Measurements from ENCODE around the gene PPP1R37.
A peak's percentile ranks its signal among the peaks of the same experiment; 100 is the strongest.

Gene PPP1R37, protein sequence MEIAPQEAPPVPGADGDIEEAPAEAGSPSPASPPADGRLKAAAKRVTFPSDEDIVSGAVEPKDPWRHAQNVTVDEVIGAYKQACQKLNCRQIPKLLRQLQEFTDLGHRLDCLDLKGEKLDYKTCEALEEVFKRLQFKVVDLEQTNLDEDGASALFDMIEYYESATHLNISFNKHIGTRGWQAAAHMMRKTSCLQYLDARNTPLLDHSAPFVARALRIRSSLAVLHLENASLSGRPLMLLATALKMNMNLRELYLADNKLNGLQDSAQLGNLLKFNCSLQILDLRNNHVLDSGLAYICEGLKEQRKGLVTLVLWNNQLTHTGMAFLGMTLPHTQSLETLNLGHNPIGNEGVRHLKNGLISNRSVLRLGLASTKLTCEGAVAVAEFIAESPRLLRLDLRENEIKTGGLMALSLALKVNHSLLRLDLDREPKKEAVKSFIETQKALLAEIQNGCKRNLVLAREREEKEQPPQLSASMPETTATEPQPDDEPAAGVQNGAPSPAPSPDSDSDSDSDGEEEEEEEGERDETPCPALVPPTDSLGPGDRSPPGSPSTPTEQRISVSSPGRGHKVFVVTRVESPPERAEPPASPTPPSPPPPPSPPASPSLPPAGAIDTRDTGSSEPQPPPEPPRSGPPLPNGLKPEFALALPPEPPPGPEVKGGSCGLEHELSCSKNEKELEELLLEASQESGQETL

DNA sequence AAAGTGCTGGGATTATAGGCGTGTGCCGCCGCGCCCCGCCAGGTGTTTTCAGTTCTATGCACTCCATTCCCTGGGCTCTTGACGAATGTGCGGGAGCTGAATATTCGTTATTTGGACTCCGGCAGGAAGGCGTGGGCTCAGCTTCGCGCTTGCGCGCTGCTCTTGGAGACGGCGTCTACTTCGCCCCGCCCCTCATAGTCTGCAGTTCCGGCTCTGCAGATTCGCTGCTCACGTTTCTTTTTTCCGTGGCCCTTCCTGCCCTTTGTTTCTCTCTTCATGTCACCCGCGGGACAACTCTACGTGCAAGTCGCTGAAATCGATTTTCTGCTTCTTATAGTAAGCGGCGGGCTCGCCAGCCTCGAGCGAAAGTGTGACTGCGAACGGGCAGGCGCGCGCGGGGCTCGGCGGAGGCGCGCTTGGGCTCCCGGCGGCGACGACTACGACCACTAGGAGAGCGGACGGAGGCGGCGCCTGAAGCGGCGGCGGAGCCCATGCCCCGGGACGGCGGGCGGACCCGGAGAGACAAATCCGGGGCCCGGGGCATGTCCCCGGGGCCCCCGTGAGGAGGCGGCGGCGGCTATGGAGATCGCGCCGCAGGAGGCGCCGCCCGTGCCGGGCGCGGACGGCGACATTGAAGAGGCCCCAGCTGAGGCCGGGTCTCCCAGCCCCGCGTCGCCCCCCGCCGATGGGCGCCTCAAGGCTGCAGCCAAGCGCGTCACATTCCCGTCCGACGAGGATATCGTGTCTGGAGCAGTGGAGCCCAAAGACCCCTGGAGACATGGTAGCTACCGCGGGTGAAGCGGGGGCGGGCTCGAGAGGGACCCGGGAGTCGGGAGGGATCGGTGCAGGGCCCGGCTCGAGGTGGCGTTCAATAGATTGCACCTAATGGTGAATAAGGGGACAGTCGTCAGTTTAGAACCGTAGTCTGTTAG, at the start of gene PPP1R37:
Gene PPP1R37 (plus strand): TSS at position 433 of the 932 bp plus-strand sequence. CDS start 147 bp downstream, at position 580.
- peak; percentile 84 to 90 for DNase-seq (ENCODE audit: low read depth in 2 of 2)

DNA sequence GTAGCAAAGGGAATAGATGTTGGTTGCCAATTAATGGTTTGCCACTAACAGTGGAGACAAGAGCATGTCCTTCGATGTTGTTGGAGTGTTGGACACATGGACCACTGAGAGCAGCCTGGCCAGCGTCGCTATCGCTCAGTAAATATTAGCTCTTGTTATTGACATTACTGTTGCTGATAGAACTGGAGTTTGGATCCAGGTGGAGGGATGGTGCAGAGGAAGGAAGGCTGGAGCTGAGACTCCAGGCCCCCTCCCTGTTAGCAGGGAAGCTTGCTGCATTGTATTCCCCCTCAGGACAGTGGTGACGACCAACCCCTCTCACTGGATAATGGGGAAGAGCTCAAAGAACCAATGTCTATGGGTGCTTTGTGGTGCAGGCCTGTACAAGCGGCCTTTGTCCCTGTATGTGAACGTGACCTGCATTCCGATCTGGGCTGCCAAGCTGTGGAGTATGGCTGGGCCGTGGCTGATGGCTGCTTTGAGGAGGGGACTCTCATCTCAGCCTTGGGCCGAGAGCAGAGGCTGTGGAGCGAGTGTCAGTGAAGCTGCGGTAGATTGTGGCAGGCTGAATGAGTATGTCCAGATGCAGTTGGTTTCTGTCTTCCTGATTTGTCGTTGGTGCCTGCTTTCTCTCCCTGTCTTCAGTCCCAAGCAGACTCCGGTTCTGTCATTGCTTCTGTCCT, 47.2 kb upstream of the PPP1R37 start:
- no peak for DNase-seq (ENCODE audit: low read depth in 2 of 2)

DNA sequence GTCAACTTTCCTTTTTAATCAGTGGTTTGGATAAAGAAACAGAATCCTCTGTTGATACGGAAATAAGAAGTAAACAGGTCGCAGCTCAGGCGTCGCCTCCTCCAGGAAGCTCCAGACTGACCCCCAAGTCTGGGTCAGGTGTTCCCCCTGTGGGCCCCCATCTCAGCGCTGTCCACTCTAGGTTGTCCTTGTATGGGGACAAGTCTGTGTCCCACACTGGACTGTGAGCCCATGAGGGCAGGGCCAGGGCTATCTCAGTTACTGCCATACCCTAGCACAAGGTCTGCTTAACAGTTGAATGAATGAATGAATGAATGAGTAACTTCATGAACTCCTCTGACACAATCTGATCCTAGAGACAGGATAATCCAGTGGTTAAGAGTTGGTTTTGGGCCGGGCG, 46.6 kb upstream of the PPP1R37 start:
- no peak for DNase-seq (ENCODE audit: low read depth in 2 of 2)

DNA sequence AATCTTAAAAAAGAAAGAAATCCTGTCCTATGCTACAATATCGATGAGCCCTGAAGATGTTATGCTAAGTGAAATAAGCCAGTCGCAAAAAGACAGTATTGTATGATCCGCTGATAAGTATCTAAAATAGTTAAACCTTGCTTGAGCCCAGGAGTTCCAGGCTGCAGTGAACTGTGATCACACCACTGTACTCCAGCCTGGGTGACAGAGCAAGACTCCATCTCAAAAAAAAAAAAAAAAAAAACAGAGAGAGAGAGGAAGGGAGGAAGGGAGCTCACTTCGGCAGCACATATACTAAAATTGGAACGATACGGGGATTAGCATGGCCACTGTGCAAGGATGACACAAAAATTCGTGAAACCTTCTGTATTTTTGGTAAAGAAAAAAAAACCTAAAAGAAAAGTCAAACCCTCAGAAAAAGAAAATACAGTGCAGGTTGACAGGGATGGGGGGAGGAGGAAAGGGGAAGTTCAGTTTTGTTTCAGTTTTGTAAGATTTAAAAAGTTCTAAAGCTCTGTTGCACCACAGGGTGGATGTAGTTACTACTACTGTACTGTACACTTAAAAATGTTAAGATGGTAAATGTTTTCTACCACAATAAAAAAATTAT, 45.7 kb upstream of the PPP1R37 start:
- DNase-seq (ENCODE audit: low read depth in 2 of 2) = no peak

DNA sequence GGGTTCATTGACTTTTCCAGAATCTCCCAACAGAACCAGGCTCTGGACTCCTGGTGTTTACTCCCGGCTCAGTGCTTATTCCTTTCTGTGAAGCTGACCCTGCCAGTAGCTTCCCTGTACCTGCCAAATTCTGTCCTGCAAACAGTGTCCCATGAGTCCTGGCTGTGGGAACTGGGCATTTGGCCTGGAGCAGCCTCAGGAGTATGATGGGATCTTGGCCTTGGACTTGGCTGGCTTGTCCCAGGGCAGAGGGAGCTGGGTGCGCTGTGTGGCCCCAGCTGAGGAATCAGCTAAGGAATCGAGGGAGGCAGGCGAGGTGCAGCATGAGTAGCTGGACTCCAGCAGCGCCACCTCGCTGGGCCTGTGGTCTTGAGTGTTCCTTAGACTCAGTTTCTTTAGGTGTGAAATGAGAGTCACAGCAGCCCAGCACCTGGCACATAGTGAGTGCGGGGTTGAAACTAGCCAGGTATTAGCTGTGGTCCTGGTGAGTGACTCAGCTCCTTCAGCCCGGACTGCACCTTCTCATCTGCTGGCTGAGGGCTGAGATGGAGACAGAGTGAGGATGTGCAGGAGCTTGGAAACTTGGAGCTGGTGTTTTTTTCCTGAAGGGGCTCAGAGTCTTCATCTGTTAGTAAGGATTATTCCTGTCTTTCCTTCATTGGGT, 43.8 kb upstream of the PPP1R37 start:
- DNase-seq (ENCODE audit: low read depth in 2 of 2) = no peak

DNA sequence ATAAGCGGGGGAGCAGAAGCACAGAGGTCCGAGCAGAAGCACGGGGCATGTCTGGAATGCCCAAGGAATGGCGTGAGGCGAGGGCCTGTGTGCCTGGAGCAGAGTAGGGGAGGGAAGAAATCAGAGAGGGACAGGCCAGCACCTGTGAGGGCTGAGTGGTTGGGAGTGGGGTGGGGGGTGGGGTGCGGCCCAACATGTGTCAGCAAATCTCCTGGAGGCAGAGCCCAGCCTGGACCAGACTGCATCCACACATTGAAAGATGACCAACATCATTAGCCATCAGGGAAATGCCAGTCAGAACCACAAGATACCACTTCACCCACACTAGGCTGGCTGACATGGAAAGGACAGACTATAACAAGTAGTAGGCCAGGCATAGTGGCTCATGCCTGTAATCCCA, 42.9 kb upstream of the PPP1R37 start:
- DNase-seq (ENCODE audit: low read depth in 2 of 2) = no peak

DNA sequence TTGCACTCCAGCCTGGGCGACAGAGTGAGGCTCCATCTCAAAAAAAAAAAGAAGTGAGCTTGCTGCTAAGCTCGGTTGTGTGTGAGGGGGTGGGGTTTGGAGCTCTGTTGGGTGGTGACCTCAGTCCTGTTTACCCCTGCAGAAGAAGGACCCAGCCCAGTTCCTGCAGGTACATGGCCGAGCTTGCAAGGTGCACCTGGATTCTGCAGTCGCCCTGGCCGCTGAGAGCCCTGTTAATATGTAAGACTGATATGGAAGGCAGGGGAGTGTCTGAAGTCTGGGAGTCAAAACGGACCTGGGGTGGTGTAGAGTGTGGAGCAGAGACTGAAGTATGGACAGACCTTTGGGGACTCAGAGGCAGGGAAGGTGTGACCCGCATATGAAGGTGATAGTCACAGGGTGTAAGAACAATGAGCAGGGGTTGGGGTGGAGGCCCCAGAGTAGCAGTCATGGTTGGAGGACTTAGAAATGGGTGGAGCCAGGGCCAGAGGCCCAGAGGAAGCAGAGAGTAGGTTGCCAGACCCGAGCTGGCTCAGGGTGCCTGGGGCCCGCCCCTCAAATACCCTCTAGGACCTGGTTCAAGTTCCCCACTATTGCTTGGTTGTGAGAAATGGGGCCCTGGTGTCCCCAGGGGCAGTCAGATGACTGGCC, 40.9 kb upstream of the PPP1R37 start:
- no peak for DNase-seq (ENCODE audit: low read depth in 2 of 2)

DNA sequence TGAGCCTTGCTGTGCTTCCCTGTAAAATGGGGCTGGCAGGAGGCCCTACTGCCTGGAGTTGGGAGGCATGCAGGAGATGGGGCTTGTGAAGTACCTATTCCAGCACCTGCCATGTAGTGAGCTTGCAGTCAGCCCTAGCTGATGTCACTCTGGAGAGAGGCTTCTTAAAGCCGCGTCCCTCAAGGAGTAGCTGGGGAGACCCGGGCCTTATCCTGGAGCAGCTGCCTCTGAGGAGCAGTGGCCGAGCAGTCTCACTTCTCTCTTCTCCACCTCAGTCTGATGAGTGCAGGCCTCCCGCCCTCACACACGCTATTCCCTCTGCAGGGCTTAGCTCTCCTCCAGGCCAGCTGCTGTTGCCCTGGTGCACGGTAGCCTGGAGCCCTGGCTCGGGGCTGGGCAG, 36.1 kb upstream of the PPP1R37 start:
- DNase-seq (ENCODE audit: low read depth in 2 of 2) = no peak

DNA sequence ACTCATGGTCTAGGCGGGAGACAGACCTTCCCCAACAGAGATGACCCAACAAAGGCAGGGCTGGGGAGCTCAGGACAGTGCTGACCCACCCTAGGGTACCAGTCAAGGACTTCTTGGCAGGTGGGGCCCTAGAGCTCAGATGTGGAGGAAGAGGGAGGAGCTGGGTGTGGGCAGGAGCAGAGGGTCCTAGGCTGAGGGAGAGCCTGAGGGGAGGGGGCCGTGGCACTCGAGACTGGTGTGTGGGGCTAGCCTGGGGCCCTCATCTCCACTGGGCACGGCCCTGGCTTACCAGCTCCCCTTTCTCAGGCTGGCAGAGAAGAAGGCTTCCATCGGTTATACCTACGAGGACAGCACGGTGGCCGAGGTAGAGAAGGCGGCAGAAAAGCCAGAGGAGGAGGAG, 35.5 kb upstream of the PPP1R37 start:
- DNase-seq (ENCODE audit: low read depth in 2 of 2) = no peak

DNA sequence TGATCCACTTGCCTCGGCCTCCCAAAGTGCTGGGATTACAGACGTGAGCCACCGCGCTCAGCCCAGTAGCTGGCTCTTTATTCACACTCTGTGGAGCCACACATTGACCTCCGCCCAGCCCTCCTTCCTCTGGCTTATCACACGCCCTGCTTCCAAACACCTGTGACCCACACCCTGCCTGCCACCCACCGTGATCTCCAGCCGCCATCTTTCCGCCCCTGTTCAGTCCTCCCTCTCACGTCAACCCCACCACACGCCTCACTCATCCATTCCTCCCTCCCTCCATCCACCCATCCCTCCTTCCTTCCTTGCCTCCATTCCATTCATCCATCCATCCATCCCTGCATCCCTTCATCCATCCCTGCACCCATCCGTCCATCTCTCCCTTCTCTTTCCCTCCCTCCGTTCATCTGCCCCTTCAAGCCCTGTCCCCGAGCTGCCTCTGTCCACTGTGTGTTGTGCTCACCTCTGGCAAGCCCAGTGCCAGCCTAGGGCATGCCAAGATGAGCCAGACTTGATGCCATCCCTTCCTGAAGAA, 34.3 kb upstream of the PPP1R37 start:
- DNase-seq (ENCODE audit: low read depth in 2 of 2) = no peak

DNA sequence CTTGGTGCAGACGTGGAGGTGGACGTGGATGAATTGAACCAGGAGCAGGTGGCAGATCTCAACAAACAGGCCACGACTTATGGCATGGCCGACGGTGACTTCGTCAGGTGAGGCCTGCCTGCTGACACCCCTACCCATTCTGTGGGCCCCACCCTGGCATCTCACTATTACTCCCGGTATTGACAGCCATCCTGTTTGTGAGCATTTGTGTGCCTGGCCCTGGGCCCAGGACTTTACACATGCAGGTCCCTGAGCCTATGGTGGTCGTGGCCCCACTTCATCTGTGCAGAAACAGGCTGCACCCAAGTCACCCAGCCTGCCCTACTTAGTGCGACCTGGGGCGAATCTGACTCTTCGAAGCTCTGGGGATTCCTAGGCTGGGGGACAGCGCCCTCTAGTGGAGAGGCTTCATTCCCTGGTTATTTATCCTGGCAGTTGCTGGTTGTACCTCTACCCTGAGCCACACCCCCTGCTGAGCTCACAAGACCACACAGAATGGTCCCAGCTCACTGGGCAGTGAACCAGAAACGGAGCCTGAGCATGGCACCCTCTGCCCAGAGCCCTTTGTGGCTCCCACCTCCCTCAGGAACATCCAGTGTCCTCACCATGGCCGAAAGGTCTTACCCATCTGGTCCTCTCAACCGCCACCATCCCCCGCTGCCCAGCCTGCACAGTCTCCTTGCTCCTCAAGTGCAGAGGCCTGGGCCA, 33.6 kb upstream of the PPP1R37 start:
- peak; percentile 65 to 81 for DNase-seq (ENCODE audit: low read depth in 2 of 2)

DNA sequence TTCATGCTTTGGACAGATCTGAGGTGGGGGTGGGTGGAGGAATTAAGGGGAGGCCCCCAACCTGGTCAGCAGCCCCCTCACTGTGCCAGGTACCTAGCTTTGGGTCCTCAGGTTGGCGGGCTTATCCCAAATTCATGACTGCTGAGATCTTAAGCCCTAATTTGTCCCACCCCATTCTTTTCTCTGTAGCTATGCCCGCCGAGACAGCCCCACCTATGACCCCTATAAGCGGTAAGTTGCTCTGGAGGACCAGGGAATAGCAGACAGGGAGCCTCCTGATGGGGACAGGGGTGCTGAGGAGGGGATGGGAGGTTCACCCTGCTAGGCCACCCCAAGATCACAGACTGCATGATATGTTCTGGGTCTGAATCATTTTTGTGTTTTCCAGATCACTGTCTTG, 31.0 kb upstream of the PPP1R37 start:
- DNase-seq (ENCODE audit: low read depth in 2 of 2) = no peak

DNA sequence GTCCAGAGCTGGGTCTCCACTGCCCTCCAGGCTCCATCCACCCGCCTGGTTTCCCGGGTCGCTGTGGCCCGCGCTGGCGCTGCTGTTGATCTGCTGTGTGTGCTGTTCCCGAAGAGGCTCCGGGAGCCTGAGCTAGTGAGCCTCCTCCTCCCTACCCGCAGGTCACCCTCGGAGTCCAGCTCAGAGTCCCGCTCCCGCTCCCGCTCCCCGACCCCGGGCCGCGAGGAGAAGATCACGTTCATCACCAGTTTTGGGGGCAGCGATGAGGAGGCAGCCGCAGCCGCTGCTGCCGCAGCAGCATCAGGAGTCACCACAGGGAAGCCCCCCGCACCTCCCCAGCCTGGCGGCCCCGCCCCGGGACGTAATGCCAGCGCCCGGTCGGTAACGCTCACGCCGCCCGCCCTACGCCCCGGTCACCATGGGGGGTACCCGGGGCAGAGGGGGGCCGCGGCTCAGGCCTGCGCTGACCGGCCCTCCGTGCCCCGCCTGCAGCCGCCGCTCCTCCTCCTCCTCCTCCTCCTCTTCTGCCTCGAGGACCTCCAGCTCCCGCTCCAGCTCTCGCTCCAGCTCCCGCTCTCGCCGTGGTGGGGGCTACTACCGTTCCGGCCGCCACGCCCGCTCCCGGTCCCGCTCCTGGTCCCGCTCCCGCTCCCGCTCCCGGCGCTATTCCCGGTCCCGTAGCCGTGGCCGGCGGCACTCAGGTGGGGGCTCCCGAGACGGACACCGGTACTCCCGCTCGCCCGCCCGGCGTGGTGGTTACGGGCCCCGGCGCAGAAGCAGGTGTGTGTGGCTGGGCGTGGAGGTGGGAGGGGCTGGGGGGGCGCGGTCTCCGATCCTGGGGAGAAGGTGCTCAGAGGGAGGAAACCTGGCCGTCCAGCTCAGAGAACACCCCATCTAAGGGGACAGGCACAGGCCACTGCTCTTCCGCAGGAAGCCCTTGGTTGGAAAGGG, 28.9 kb upstream of the PPP1R37 start:
- no peak for DNase-seq (ENCODE audit: low read depth in 2 of 2)

DNA sequence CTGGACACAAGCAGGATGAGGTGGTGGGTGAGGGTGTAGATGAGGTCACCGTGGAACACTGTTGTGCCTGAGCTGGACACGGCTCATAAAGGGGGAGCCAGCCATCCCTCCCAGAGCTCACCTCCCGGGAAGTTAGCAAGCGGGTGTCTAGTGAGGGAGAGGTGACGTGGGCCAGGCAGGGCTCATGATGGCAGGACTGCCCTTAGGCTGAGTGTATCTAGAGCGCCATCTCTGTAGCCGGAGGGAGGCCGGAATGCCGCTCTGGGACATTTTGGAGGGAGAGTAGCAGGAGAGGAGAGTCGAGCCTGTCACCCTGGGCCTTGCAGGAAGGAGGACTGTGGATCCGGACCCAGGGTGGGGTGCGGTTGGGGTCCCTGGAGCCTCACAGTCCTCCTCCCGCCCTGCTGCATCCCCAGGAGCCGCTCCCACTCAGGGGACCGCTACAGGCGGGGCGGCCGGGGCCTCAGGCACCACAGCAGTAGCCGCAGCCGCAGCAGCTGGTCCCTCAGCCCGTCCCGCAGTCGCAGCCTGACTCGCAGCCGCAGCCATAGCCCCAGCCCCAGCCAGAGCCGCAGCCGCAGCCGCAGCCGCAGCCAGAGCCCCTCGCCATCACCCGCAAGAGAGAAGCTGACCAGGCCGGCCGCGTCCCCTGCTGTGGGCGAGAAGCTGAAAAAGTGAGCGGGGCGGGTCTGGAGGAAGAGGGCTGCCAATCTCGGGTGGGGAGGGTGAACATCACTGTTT, 25.9 kb upstream of the PPP1R37 start:
- DNase-seq (ENCODE audit: low read depth in 2 of 2) = no peak

DNA sequence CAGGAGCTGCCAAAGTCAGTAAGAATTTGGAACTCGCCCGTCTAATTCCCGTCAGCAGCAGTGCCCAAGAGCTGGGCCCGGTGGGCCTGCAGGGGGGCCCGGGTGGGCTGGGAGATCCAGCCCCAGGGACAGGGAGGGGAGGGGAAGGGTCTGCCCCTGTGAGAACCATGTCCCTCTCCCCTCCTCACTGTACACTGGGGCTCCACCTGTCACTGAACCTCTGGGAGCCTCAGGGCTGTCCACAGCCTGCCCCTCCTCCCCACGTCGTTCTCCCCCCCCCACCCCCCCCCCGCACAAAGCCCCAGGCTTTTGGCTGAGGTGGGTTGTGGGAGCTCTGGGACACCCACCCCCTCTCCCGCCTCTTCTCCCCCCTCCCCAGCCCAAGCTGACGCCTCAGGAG, 24.9 kb upstream of the PPP1R37 start:
- no peak for DNase-seq (ENCODE audit: low read depth in 2 of 2)

DNA sequence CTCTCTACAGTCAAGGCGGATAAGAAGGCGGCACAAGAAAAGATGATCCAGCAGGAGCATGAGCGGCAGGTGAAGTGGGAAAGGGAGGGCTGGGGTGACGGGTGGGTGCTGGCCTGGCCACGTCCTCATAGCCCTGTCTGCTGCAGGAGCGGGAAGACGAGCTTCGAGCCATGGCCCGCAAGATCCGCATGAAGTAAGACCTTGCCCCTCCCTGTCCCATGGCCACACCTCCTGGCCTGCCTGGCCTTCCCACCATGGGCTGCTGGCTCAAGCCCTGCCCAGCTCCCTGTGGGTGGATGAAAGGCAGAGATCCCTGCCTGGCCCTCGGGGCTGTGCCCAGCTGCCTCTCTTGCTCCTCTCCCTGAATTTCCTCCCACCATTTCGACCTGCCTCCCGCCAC, 23.9 kb upstream of the PPP1R37 start:
- no peak for DNase-seq (ENCODE audit: low read depth in 2 of 2)

DNA sequence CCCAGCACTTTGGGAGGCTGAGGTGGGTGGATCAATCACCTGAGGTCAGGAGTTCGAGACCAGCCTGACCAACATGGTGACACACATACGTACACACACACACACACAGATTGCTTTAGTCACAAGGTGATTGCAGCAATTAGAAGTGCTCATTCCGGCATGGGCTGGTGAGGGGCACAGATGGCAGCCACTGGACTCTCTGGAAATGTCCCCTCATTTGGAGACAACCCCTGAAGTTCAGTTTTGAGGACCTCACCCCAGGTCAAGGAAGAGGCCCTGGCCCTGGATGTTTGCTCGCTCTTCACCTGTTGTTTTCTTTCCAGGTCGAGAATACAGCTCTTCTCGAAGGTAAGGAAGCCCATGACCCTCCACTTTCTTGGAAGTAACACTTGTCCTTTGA, 22.8 kb upstream of the PPP1R37 start:
- DNase-seq (ENCODE audit: low read depth in 2 of 2) = no peak
